C1 segment of cervical spinal cord (tissue), 14 donors: Measurements from ENCODE around the gene HS3ST3A1.

Experiments used
- DNase-seq, 14 donors: peaks; one replicate each; lab custom pipeline; 2025; lab: John Stamatoyannopoulos, UW

HS3ST3A1 gene

GRCh38 chr17:13598353-13599167, 3.2 kb downstream of the HS3ST3A1 start:
- DNase-seq = no peak

- peak in 3 of 14 donors; percentile 1 to 6 (median 2) for DNase-seq
Measured at GRCh38 chr17:13597723-13598347, 3.9 kb downstream of the HS3ST3A1 start.

GRCh38 chr17:13596241-13596923, 5.3 kb downstream of the HS3ST3A1 start:
- DNase-seq = no peak

GRCh38 chr17:13595599-13595899, 6.2 kb downstream of the HS3ST3A1 start:
- no peak for DNase-seq

- peak in 10 of 14 donors; percentile 6 to 55 (median 27) for DNase-seq
Measured at GRCh38 chr17:13594762-13595598, 6.7 kb downstream of the HS3ST3A1 start.

GRCh38 chr17:13594310-13594709, 7.4 kb downstream of the HS3ST3A1 start:
- DNase-seq = no peak

GRCh38 chr17:13593757-13594156, 8.0 kb downstream of the HS3ST3A1 start:
- DNase-seq = no peak

- no peak for DNase-seq
Measured at GRCh38 chr17:13593021-13593751, 8.5 kb downstream of the HS3ST3A1 start.

- DNase-seq = no peak
Measured at GRCh38 chr17:13592427-13592826, 9.3 kb downstream of the HS3ST3A1 start.

- no peak for DNase-seq
Measured at GRCh38 chr17:13590441-13590840, 11.3 kb downstream of the HS3ST3A1 start.

- DNase-seq = no peak
Measured at GRCh38 chr17:13589658-13590057, 12.1 kb downstream of the HS3ST3A1 start.

GRCh38 chr17:13587487-13588338, 14.0 kb downstream of the HS3ST3A1 start:
- DNase-seq = no peak

- DNase-seq = no peak
Measured at GRCh38 chr17:13584701-13585080, 17.0 kb downstream of the HS3ST3A1 start.

GRCh38 chr17:13583996-13584700, 17.6 kb downstream of the HS3ST3A1 start:
- DNase-seq = no peak

- DNase-seq = no peak
Measured at GRCh38 chr17:13582776-13583547, 18.8 kb downstream of the HS3ST3A1 start.

- no peak for DNase-seq
Measured at GRCh38 chr17:13581925-13582324, 19.8 kb downstream of the HS3ST3A1 start.

- DNase-seq = no peak
Measured at GRCh38 chr17:13580790-13581189, 20.9 kb downstream of the HS3ST3A1 start.

- no peak for DNase-seq
Measured at GRCh38 chr17:13576661-13577526, 24.8 kb downstream of the HS3ST3A1 start.
